ENCODE results near the gene TMEM106A.
"Not testable (repeated sequence)": the region's sequence is repeated elsewhere in the genome, so short reads cannot be mapped to it uniquely, and the experiment has no call there.

The TMEM106A gene

GRCh38 chr17:43216369-43216761 lies 4.7 kb downstream of the TMEM106A start:
- no peak for DNase-seq

GRCh38 chr17:43216762-43217613 lies 5.3 kb downstream of the TMEM106A start:
- DNase-seq = no peak

GRCh38 chr17:43217614-43218087 lies 6.0 kb downstream of the TMEM106A start:
- no peak for DNase-seq

- DNase-seq = no peak
Measured at GRCh38 chr17:43219001-43219400, 7.3 kb downstream of the TMEM106A start.

- no peak for DNase-seq
Measured at GRCh38 chr17:43219746-43220380, 8.2 kb downstream of the TMEM106A start.

- no peak for DNase-seq
Measured at GRCh38 chr17:43220511-43221125, 8.9 kb downstream of the TMEM106A start.

GRCh38 chr17:43224146-43224705 lies 12.6 kb downstream of the TMEM106A start:
- DNase-seq = no peak

- no peak for DNase-seq
Measured at GRCh38 chr17:43226393-43226792, 14.7 kb downstream of the TMEM106A start.

GRCh38 chr17:43228020-43228782 lies 16.5 kb downstream of the TMEM106A start, which contains the start of gene CCDC200:
Gene CCDC200, minus strand, starts transcription at chr17:43228623. Its CDS starts 69 bp downstream, at chr17:43228554.
- not testable (repeated sequence) for DNase-seq

- DNase-seq = peak; percentile 17
Measured at GRCh38 chr17:43231205-43232020, 19.7 kb downstream of the TMEM106A start.

- DNase-seq = not testable (repeated sequence)
Measured at GRCh38 chr17:43232021-43232699, 20.5 kb downstream of the TMEM106A start.

GRCh38 chr17:43233263-43233662 lies 21.6 kb downstream of the TMEM106A start:
- DNase-seq = not testable (repeated sequence)

GRCh38 chr17:43233877-43234276 lies 22.2 kb downstream of the TMEM106A start, which contains the start of gene RNU2-1:
Gene RNU2-1, minus strand, starts transcription at chr17:43233977.
- not testable (repeated sequence) for DNase-seq

GRCh38 chr17:43239597-43239996 lies 27.9 kb downstream of the TMEM106A start:
- DNase-seq = not testable (repeated sequence)

- DNase-seq = not testable (repeated sequence)
Measured at GRCh38 chr17:43240596-43241352, 29.1 kb downstream of the TMEM106A start.

- not testable (repeated sequence) for DNase-seq
Measured at GRCh38 chr17:43246456-43246855, 34.8 kb downstream of the TMEM106A start.

All from right hindlimb (tissue), 1 donor.